HepG2 (cell line): ENCODE measurements around the gene TMEFF2.

ENCODE experiments used
- ARNT ChIP-seq: fragments of 450-650 bp; IDR thresholded peaks from 2 replicates; pipeline ENCODE4 v1.6.1; 2017
- BHLHE40 ChIP-seq: IDR thresholded peaks from 2 replicates; pipeline ENCODE4 v1.6.1; 2011; ENCODE audit warnings: low read length, improper control_type of control experiment
- EP300 ChIP-seq, 3 experiments: sonication (generic) in 1 of 3; formaldehyde crosslinking in 1 of 3; IDR thresholded peaks; 2 replicates each; pipeline versions ENCODE4 v1.5.1 to v1.6.1; 2011 to 2020; ENCODE audit warnings: low read depth in 2 of 3, low read length in 2 of 3, borderline replicate concordance in 1 of 3, improper control_type of control experiment in 1 of 3, mild to moderate bottlenecking in 1 of 3, missing genetic modification reagents in 1 of 3, moderate library complexity in 1 of 3
- MAX ChIP-seq: IDR thresholded peaks from 2 replicates; pipeline ENCODE4 v1.6.1; 2012; ENCODE audit warnings: inconsistent platforms
- SRF ChIP-seq: IDR thresholded peaks from 2 replicates; pipeline ENCODE4 v1.6.1; 2011; ENCODE audit warnings: mild to moderate bottlenecking, low read depth, low read length, moderate library complexity
- ZNF33B ChIP-seq: sonication (generic); formaldehyde crosslinking; IDR thresholded peaks from 2 replicates; pipeline ENCODE4 v1.5.1; 2020; ENCODE audit warnings: mild to moderate bottlenecking, missing genetic modification reagents
- TF ChIP-seq, protein P1 (sequence below): sonication (generic); formaldehyde crosslinking; IDR thresholded peaks from 2 replicates; pipeline ENCODE4 v1.5.0; 2020; ENCODE audit warnings: mild to moderate bottlenecking, missing genetic modification reagents, borderline replicate concordance
- TF ChIP-seq, protein P2 (sequence below): sonication (generic); formaldehyde crosslinking; IDR thresholded peaks from 2 replicates; pipeline ENCODE4 v1.5.0; 2020; ENCODE audit warnings: mild to moderate bottlenecking, missing genetic modification reagents, moderate library complexity

GRCh38 chr2:192230889-192231453 lies 36.2 kb upstream of the TMEFF2 start:
- TF ChIP-seq, protein P1, sequence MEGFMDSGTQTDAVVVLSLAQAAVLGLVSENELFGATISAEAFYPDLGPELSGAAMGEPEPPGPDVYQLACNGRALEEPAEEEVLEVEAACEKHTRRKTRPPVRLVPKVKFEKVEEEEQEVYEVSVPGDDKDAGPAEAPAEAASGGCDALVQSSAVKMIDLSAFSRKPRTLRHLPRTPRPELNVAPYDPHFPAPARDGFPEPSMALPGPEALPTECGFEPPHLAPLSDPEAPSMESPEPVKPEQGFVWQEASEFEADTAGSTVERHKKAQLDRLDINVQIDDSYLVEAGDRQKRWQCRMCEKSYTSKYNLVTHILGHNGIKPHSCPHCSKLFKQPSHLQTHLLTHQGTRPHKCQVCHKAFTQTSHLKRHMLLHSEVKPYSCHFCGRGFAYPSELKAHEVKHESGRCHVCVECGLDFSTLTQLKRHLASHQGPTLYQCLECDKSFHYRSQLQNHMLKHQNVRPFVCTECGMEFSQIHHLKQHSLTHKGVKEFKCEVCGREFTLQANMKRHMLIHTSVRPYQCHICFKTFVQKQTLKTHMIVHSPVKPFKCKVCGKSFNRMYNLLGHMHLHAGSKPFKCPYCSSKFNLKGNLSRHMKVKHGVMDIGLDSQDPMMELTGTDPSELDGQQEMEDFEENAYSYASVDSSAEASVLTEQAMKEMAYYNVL (CRISPR knock-in tag) = no peak
- TF ChIP-seq EP300 (IDR thresholded peaks at IDR 0.05; ENCODE audit: low read depth in 2 of 2, low read length in 2 of 2) (no peak), EP300 (CRISPR knock-in tag; IDR thresholded peaks at IDR 0.05; ENCODE audit: borderline replicate concordance) (no peak), BHLHE40 (no peak), ARNT (no peak), SRF (no peak), ZNF33B (CRISPR knock-in tag) (no peak), MAX (no peak)
- TF ChIP-seq, protein P2, sequence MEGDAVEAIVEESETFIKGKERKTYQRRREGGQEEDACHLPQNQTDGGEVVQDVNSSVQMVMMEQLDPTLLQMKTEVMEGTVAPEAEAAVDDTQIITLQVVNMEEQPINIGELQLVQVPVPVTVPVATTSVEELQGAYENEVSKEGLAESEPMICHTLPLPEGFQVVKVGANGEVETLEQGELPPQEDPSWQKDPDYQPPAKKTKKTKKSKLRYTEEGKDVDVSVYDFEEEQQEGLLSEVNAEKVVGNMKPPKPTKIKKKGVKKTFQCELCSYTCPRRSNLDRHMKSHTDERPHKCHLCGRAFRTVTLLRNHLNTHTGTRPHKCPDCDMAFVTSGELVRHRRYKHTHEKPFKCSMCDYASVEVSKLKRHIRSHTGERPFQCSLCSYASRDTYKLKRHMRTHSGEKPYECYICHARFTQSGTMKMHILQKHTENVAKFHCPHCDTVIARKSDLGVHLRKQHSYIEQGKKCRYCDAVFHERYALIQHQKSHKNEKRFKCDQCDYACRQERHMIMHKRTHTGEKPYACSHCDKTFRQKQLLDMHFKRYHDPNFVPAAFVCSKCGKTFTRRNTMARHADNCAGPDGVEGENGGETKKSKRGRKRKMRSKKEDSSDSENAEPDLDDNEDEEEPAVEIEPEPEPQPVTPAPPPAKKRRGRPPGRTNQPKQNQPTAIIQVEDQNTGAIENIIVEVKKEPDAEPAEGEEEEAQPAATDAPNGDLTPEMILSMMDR (CRISPR knock-in tag) = no peak
